Measurements from ENCODE around the gene PHYH.
"Not testable (repeated sequence)": the region's sequence is repeated elsewhere in the genome, so short reads cannot be mapped to it uniquely, and the experiment has no call there.

PHYH gene

GRCh38 chr10:13270877-13271551 is 28.9 kb downstream of the PHYH start:
- no peak for DNase-seq

GRCh38 chr10:13268841-13269240 is 31.0 kb downstream of the PHYH start:
- DNase-seq: no peak

GRCh38 chr10:13268310-13268709 is 31.6 kb downstream of the PHYH start:
- DNase-seq: no peak

GRCh38 chr10:13263591-13263990 is 36.3 kb downstream of the PHYH start:
- DNase-seq: no peak

- DNase-seq: no peak
Measured at GRCh38 chr10:13262433-13262832, 37.4 kb downstream of the PHYH start.

- DNase-seq: no peak
Measured at GRCh38 chr10:13257621-13258140, 42.2 kb downstream of the PHYH start.

GRCh38 chr10:13256627-13257026 is 43.2 kb downstream of the PHYH start:
- no peak for DNase-seq

- no peak for DNase-seq
Measured at GRCh38 chr10:13253726-13254125, 46.1 kb downstream of the PHYH start.

GRCh38 chr10:13247784-13248183 is 52.1 kb downstream of the PHYH start:
- no peak for DNase-seq

- no peak for DNase-seq
Measured at GRCh38 chr10:13247246-13247645, 52.6 kb downstream of the PHYH start.

- not testable (repeated sequence) for DNase-seq
Measured at GRCh38 chr10:13242260-13242659, 57.6 kb downstream of the PHYH start.

GRCh38 chr10:13241613-13242012 is 58.3 kb downstream of the PHYH start:
- no peak for DNase-seq

GRCh38 chr10:13239923-13240322 is 59.9 kb downstream of the PHYH start:
- DNase-seq: no peak

GRCh38 chr10:13238271-13239077 is 61.4 kb downstream of the PHYH start:
- no peak for DNase-seq

- DNase-seq: no peak
Measured at GRCh38 chr10:13236638-13237037, 63.2 kb downstream of the PHYH start.

GRCh38 chr10:13234736-13235135 is 65.1 kb downstream of the PHYH start:
- not testable (repeated sequence) for DNase-seq

GRCh38 chr10:13234172-13234571 is 65.7 kb downstream of the PHYH start, which contains the start of gene UCMA:
Gene UCMA, minus strand, starts transcription at chr10:13234374. Its CDS starts 116 bp downstream, at chr10:13234258.
- DNase-seq: no peak

GRCh38 chr10:13233358-13233757 is 66.5 kb downstream of the PHYH start:
- no peak for DNase-seq

GRCh38 chr10:13231808-13232207 is 68.1 kb downstream of the PHYH start:
- DNase-seq: no peak

- DNase-seq: no peak
Measured at GRCh38 chr10:13231190-13231589, 68.7 kb downstream of the PHYH start.

All from stimulated activated CD8-positive, alpha-beta memory T cell treated with anti-CD3 and anti-CD28 coated beads, Interleukin-4, amount 100 ng/mL, for 48 hours (primary cell).